HG02678 (cell line): ENCODE data around the gene PTPN20.

ENCODE experiments used
- ATAC-seq: cut with Tn5 transposase; IDR thresholded peaks from one replicate; pipeline ENCODE4 v1.9.1; 2021; ENCODE audit warnings: mild to moderate bottlenecking, moderate library complexity; ENCODE audit not compliant: unreplicated experiment

The PTPN20 gene

DNA sequence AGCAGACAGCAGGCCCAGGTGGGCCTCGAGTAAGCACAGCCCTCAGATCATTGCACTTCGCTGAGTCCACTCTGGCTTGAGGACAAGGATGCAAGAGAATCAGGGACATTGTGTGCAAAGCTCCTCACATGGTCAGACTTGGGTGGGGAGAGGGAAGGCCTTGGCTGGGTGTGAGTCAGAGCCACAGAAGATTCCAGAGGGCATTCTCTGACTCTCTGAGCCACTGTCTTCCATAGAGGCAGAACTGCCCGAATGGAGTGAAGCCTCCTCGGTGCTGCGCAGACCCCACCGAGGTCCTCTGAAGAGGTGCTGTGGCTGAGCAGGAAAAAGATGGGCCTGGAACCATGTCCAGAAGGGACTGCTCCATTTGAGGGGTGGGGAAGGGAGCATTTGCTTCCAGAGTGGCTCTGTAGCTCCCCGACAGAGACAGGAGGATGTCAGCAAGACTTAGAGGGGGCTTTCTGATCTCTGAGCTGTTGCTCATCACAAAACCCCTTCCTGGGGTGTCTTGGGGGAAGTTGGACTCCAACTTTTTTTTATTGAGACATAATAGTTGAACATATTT is 120.8 kb downstream of the PTPN20 start:
- ATAC-seq, result no peak

DNA sequence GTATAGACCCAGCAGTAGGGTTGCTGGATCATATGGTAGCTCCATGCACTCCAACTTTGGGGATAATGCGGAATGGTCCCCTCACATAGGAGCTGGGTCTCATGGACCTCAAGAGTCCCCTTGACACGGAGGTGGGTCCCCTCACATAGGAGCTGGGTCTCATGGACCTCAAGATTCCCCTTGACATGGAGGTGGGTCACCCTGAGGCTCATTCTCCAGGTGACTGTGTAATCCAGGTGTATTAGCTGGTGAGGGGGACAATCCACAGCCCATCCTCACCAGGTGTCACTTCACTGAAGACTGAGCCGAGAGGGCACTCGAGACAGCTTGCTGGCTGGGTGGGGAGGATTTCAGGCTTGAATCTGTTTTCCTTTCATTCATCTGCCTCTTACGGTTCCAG is 121.9 kb downstream of the PTPN20 start:
- ATAC-seq, result no peak

DNA sequence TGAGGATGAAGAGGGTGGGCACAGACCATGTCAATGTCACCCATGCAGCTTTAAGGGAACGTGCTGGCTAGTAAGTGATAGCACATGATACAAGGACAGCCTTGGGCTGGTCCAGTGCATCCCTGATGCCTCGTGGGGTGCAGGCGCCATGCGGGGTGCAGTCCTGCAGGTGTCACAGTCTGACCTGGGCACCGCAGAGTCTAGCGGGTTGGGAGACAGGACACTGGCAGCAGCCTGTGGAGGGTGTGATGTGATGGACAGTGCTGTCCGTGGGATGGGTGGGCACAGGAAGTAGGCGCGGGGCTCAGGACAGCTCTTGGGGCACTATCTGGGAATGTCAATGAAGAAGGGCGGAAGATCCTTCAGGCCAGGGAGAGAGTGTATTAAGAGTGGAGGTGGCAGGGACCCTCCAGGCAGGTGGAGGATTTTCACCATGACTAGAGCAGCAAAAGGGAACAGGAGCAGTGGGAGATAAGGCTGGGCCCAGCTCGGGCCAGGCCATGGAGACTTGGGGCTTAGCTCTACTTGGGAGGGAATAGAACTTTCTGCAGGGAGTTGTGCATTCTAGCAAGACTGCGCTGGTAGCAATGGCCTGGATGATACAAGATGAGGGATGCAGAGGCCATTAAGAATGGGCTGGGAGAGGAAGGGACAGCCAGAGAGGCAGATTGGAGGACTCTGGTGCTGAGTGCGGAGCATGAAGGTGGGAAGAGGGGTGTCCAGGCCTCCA is 122.5 kb downstream of the PTPN20 start:
- ATAC-seq, result no peak

DNA sequence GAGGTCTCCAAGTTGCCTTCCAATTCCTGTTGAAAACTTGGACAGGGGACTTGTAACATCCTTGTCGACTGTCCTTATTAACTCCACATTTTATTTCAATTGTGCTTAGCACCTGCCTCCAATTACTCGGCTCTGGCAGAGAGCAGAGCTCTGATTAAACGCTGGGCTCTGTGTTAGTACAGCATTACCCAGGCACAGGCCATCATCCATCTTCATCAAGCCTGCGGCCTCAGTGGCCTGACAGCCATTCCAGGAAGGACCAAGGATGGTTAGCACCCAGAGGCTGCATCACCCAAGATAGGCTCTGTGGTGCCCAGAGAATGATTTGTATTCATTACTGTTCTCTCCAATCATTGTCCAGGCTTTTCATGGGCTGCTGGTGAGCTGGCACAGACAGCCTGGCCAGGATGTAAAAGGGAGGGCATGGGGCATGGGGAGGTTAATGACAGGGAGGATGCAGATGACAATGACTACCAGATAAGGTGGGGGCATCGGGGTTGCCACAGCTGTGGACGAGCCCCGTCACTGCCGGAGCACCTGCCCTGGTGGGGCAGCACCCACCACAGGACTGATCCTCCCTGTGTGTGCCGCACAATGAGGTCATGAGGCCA is 123.3 kb downstream of the PTPN20 start:
- no peak for ATAC-seq

DNA sequence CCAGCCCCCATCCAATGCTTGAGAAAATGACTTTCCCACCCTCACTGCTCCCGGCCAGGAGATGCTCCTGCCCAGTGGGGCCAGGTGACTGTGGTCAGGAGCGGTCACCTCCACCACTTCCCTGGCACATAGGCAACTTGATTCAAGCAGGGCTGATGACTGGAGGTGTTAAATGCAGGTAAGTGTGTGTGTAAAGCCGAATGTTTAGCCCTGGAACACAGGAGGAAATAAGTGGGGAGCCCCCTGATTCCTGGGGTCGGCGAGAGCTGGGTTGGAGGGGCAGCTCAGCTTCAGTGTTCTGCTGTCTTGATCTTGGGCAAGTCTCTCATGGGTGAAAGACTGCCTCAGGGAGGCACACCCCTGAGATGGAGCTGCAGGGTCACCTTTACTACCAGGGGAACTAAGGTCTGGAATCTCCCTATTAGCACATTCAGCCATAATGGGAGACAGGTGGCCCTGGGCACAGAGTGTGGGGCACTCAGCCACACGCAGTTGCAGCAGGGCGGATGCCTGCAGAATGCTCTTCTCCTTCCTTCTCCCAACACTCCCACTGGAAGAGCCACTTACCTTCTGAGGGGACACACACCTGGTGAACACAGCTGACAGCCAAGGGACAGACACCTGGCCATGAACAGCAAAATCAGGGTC is 124.1 kb downstream of the PTPN20 start:
- no peak for ATAC-seq

DNA sequence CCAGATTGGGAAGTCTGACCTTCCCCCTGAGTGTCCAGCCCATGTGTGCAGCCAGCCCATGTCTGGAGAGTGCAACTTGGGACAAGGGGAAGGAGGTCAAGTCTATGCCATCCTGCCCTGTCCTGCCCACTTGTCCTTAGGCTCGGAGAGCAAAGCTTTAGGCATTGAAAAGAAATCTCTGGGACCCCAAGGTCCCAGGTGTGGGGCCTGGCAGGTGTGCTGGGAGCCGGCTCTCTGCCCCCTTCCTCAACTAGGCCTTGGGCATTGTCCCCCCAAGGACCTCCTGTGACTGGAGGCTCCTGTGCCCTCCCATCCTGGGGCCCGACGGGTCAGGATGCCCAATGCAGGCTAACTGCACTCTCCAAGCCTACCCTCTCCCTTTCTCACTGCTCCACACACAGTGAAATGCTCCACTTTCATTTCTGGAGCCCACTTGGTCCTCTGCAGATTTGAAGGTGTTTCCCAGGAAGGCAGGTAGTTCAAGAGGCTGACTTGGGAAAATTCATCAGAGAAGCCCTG is 124.7 kb downstream of the PTPN20 start:
- ATAC-seq, result no peak

DNA sequence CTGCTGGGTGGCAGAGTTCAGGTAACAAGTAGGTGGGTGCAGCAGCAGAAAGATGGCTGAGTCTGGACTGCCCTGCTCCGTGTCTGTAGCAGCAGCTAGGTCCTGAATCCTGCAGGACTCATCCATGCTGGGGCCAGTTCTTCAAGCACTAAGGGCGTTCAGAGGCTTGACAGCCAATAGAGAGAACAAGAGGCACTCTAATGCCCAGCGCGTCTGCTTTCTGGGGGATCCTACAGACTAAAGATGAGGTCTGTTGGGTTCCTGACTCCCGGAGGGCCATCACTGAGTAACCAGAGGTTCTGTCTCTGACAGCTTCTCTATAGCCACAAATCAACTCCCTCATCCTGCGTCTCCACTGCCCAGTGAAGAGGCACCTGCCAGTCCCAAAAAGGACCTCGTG is 125.5 kb downstream of the PTPN20 start:
- no peak for ATAC-seq

DNA sequence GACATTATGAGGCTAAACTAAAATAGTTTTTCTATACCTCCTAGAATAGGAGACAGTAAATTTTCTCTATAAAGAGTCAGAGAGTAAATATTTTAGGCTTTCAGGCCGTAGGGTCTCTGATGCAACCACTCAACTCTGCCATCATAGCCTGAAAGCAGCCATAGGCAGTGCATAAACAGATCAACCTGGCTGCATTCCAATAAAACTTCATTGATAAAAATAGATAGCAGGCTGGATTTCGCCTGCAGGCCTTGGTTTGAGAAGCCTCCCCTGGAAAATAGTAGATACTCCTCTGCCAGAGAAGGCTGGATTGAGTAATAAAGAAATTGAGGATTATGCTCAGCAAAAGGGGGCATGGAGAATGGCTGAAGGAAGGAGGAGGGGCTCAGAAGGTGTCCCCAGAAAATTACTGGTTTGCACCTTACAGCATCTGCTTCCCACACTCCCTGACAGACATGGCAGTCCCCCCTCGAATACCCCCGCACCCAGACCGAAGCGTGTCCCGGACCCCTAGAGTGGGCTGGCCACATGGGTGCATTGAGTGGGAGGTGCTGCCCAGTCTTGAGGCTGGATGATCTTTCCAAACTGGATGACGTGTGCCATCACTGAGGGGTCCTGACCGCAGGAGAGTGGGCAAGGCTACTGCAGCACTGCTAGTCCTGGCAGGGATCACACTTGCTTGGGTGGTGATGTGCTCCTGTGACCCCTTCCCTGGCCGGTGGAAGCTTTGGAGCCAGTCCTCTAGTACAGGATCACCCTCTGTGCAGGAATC is 126.6 kb downstream of the PTPN20 start:
- ATAC-seq, result no peak

DNA sequence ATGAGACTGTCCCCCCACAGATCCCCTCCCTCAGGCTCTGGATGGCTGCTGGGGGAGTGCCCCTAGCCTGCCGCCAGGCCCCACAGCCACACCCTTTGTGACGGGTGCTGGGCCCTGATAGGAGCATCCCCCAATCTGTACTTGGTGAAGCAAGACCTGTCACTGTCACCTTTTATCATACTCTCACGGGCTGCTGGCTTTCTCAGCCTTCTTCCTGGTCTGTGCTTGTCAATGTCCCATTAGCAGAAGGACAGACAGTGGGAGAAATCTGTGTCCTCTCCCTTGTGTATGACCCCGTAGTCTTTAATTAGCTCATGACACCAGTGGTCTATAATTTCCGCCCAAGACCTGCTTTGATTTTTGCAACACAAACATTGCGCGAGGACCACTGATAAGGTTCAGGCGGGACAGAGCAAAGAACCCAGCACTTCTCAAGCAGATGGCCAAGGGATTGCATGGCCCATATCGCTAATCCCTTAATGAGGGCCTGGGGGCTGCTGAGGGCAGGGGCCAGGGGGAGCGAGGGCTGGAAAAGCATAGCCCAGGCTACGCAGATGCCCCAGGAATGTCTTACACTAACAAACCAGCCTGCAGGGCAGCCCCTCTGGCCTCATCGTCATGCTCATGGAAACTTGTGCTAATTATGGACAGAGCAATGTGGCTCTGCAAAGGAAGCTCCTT is 127.8 kb downstream of the PTPN20 start:
- no peak for ATAC-seq

DNA sequence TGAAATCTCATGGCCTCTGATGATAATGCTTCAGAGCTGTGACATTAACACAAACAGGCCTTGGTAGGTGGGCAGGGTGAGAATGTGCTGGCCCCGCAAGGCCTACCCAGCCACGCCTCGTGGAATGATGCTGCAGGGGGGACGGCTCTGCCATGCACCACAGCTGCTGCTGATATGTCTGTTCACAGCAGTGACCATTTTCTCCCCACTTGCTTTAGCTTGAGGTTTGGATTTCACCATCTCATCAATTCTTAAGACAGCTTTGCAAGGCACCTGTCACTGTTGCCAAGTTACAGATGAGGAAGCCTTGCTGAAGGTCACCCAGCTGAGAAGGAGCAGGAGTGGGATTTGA is 128.3 kb downstream of the PTPN20 start:
- ATAC-seq, result no peak

DNA sequence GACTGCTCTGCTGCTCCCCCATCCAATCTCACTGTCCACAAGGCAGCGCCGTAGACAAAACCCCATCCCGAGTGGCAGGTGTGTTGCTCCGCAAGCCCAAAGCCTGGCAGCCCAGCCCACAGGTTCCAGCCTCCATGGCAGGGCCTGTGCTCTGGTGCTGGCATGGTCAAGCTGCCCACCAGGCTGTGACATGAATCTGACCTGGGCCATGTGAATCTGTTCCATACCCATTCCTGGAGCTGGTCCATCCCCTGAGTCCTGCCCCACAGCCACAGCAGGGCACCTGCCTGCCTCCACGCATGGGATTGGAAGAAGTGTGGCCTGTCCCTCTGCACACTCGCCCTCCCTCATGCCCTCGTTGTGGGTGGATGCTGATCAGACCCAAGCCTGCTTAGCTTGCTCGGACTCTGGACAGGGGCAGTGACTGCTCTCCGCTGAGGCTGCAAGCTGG is 128.8 kb downstream of the PTPN20 start:
- ATAC-seq, result no peak

DNA sequence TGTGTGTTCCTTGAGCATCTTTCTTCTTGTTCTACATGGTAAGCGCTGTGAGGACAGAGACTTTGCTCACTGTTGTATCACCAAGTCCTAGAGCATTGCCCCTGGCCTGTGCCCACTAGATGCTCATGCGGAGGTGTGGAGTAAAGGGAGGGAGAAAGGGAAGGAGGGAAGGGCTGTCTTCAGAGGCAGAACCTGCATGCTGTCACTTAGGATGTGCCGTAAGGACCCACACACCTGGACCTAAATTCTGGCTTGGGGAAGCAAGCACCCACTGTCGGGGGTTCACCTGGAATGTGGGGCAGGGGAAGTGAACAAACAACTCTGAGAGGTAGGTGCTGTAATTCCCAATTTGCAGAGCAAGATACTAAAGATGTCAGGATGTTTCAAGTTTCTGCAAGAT is 129.5 kb downstream of the PTPN20 start:
- no peak for ATAC-seq

DNA sequence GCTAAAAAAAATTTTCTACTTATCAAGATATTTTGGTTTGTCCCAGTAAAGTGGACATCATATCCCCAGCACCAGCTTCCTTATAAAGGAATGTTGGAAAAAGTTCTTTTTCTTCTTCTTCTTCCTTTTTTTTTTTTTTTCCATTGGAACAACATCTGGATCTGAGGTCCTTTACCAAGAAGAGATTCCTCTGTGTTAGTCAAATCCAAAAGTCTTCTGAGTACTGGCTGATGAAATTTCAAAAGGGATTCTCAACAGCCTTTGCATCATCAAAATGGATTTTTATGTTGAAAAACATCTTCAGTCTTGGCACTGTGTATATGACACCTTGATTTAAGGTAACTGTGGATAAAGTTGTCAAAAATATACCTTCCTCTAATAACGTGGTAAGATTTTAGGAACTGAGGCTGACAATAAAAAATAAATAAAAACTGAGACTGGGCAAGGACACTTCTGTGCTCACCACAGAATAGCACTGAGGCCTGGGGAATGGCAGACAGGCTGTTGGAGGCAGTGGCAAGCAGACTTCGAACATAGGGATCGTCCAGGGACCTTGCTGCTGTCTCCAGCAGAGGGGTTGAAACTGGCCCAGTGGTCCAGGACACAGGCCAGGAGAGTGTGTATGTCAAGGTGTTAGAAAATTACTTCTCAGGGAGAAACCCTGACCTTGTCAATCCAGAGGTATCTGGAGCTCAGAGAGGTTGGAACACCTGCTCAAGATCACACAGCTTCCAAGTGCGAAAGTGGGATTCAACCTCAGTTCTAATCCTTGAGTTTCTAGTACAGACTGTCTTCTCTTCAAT is 130.4 kb downstream of the PTPN20 start:
- no peak for ATAC-seq

DNA sequence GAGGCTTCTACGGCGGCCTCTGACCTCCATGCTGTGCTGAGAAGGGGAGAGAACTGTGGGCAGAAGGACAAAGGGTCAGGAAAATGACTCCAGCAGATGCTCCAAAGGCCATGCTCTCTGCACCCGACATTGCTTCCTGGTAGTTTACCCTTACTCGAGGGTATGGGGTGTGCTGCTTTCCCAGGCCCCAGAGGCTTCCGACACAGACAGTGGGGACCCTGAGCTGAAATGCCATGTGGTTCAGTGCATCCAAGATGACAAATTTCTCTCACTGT is 130.9 kb downstream of the PTPN20 start:
- ATAC-seq, result no peak

DNA sequence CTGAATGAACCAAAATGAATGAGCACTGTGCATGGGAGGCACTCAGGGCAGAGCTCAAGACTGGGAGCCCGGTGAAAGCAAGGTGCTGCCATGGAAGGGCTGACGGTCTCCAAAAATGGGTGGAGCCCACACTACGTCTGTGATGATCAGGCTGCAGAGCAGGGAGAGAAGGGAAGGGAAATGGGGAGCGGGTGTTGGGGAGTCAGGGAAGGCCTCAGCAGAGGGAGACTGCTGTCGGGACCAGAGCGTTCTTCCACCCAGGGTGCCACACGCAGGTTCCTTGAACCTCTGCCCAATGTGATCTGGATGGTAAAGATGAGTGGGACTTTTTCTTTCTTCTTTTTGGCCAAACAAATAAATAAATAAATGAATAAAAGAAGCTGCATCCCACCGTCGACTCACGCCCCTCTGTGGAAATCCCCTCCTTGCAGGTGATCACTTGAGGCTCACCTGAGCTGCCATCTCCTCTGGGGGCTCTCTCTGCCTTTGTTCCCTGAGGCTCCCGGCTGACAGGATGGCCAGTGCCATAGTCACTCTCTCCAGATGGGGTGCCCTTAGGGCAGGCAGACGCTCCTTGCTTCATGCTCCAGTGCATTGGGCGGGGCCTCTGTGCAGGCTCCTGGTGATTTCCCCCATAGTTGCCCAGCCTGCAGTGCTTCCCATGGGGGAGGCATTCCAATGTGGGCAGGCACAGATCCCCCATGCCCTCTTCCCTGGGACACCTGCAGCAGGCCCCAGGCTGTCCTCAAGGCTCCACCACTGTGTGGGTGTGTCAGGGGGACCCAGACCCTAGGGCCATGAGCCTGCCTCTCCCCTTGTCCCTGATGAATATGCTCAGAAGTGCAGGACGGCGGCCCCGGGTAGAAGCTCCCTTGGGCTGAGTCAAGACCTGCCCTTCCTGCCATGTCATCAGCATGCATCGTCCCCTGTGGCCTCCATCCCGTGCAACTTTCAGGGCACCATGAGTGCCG is 131.8 kb downstream of the PTPN20 start:
- ATAC-seq, result no peak

DNA sequence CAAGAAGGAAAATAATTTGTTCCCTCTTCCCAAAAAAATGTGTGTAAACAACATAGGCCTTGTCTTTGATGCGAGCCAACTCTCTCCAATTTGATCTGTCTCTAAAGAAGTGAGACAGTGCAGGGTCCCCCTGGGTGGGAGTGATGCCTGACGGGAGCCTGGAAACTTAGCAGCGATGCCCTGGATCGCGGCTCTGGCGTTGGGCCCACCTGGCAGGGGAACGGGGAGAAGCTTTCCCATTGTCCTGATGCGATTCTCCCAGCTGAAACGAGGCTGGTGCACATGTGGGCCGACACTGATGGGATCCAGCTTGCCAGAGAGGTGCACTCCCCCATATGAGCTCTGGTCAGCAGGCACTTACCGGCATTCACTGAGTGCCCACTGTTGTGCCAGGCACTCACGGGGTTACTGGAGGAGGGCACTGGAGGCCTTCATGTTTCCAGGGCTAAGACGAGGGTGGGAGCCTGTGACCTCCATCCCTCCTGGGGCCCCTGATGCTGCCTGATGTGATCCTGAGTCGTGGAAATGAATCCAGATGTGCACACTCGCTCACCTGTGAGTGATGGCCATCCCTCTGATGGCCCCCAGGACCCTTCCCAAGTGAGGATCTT is 132.8 kb downstream of the PTPN20 start:
- no peak for ATAC-seq

DNA sequence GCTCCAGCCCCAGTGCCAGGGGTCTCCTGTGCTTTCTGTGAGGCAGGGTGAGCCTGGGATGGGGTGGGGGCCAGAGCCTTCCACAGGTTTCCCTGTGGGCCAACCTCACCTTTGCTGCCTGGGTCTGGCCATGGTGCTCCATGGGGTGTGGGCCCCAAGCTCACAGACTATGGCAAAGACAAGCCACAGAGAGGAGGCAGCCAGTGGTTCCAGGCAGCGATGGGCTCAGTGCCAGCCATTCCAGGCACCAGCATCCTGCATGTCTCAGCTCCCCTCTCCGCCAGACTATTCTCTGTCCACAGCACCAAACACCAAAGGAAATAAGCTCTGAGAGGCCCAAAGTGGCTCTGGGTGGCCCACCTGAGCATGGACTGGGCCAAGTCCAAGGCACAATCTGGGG is 133.5 kb downstream of the PTPN20 start:
- no peak for ATAC-seq

DNA sequence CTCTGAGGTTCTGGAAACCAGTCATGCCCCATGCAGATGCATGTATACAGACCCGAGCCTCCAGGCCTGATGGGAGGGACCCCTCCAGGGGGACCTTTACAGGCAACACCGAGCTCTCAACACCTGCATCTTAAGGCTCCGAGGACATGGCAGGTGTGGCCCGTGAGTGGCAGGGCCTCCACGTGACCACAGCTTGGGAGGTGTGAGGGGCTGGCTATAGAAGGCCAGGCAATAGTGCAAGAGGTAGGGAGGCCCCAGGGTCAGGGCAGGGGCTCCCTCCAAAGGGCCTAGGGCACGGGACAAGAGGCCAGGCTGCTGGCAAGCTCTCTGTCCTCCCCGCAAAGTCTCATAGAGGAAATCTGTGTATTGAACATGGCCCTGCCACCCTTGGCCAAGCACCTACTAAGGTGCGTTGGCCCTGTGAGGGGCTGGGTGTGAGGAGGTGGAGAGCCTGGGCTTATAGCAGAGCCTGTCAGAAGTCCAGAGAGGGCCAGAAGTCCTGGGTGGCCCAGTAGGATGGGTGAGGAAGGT is 134.2 kb downstream of the PTPN20 start:
- no peak for ATAC-seq
